DND-41 (cell line): ENCODE data around the gene NKAIN2.

Experiments used
- ATAC-seq: fragments of 200-7000 bp; cut with Tn5 transposase; 3 replicates; pipeline ENCODE4 v1.9.1; 2021; ENCODE audit warnings: low read depth; ENCODE audit not compliant: insufficient read depth
- DNase-seq: peaks from one replicate; pipeline ENCODE4 v3.0.0-alpha.2; 2020
- H2AFZ ChIP-seq: 2 replicates; pipeline ENCODE4 v1.6.0; 2012; ENCODE audit warnings: low read depth, low read length
- H3K27ac ChIP-seq: 2 replicates; pipeline ENCODE4 v1.5.1; 2012; ENCODE audit warnings: low read length, inconsistent platforms
- H3K27me3 ChIP-seq: fragments of 200-600 bp; sonication (generic); 2 replicates; pipeline ENCODE4 v1.6.0; 2012; ENCODE audit warnings: low read length, mild to moderate bottlenecking, inconsistent platforms; ENCODE audit not compliant: insufficient read depth, poor library complexity
- H3K36me3 ChIP-seq: 2 replicates; pipeline ENCODE4 v1.5.1; 2012; ENCODE audit warnings: low read length, inconsistent platforms; ENCODE audit not compliant: insufficient read depth
- H3K4me1 ChIP-seq: 2 replicates; pipeline ENCODE4 v1.5.1; 2012; ENCODE audit warnings: mild to moderate bottlenecking, low read length; ENCODE audit not compliant: insufficient read depth
- H3K4me2 ChIP-seq: 2 replicates; pipeline ENCODE4 v1.6.0; 2012; ENCODE audit warnings: mild to moderate bottlenecking, moderate library complexity, low read length, inconsistent platforms; ENCODE audit not compliant: insufficient read depth
- H3K4me3 ChIP-seq, 2 experiments: fragments of 200-600 bp in 1 of 2; shearing (Covaris generic) in 1 of 2; 2 replicates each; pipeline ENCODE4 v1.5.1; 2012 to 2016; ENCODE audit warnings: inconsistent platforms in 2 of 2, low read length in 2 of 2, mild to moderate bottlenecking in 2 of 2, low read depth in 1 of 2, moderate library complexity in 1 of 2
- H3K79me2 ChIP-seq: 2 replicates; pipeline ENCODE4 v1.6.0; 2012; ENCODE audit warnings: low read length, inconsistent platforms; ENCODE audit not compliant: insufficient read depth
- H3K9ac ChIP-seq: 2 replicates; pipeline ENCODE4 v1.6.0; 2012; ENCODE audit warnings: low read depth, mild to moderate bottlenecking, inconsistent platforms, low read length, moderate library complexity
- H3K9me3 ChIP-seq: 2 replicates; pipeline ENCODE4 v1.5.1; 2012; ENCODE audit warnings: low read length, moderate library complexity, mild to moderate bottlenecking, inconsistent platforms; ENCODE audit not compliant: insufficient read depth, severe bottlenecking
- H4K20me1 ChIP-seq: 2 replicates; pipeline ENCODE4 v1.6.0; 2012; ENCODE audit warnings: low read length; ENCODE audit not compliant: insufficient read depth
- EZH2 ChIP-seq: IDR thresholded peaks from 3 replicates; pipeline ENCODE4 v1.6.1; 2012; ENCODE audit warnings: borderline replicate concordance, low read depth, mild to moderate bottlenecking, moderate library complexity, low read length, inconsistent platforms; ENCODE audit not compliant: severe bottlenecking
- TF ChIP-seq, protein P1 (sequence below): IDR thresholded peaks from 2 replicates; pipeline ENCODE4 v1.5.1; 2012; ENCODE audit warnings: borderline replicate concordance, low read length, moderate library complexity, mild to moderate bottlenecking; ENCODE audit not compliant: poor library complexity, severe bottlenecking; ENCODE audit errors: extremely low read depth

NKAIN2 gene

DNA sequence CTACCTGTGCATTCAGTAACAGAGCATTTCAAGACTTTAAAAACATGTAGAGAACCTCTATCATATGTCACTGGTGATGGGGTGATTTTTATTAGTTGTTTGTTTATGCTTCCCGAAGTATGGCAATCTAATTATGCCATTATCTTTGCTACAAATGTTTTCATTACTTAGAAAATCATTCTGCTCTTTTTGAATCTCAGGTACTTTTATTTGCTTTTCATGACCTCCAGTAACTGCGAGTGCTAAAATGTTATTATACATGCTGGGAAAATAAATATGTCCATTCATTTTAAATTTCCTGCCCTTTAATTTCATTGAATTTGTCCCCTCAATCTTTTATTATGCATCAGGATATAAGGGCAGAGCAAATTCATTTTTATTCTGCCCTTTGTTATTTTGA lies 515.7 kb downstream of the NKAIN2 start:
- Histone ChIP-seq H3K4me3 (no peak overlapping the region), H4K20me1 (no peaks in the 10 kb centered on the region), H3K4me2 (no peak overlapping the region), H3K9me3 (no peaks in the 10 kb centered on the region), H3K4me1 (no peaks in the 10 kb centered on the region), H3K27ac (no peak overlapping the region), H3K36me3 (no peaks in the 10 kb centered on the region), H3K27me3 (no peaks in the 10 kb centered on the region), H2AFZ (no peak overlapping the region), H3K9ac (no peak overlapping the region), H3K79me2 (no peaks in the 10 kb centered on the region)
- no peak for TF ChIP-seq EZH2
- TF ChIP-seq, protein P1, sequence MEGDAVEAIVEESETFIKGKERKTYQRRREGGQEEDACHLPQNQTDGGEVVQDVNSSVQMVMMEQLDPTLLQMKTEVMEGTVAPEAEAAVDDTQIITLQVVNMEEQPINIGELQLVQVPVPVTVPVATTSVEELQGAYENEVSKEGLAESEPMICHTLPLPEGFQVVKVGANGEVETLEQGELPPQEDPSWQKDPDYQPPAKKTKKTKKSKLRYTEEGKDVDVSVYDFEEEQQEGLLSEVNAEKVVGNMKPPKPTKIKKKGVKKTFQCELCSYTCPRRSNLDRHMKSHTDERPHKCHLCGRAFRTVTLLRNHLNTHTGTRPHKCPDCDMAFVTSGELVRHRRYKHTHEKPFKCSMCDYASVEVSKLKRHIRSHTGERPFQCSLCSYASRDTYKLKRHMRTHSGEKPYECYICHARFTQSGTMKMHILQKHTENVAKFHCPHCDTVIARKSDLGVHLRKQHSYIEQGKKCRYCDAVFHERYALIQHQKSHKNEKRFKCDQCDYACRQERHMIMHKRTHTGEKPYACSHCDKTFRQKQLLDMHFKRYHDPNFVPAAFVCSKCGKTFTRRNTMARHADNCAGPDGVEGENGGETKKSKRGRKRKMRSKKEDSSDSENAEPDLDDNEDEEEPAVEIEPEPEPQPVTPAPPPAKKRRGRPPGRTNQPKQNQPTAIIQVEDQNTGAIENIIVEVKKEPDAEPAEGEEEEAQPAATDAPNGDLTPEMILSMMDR, result no peak
- DNase-seq (no peak), ATAC-seq (no peak)

DNA sequence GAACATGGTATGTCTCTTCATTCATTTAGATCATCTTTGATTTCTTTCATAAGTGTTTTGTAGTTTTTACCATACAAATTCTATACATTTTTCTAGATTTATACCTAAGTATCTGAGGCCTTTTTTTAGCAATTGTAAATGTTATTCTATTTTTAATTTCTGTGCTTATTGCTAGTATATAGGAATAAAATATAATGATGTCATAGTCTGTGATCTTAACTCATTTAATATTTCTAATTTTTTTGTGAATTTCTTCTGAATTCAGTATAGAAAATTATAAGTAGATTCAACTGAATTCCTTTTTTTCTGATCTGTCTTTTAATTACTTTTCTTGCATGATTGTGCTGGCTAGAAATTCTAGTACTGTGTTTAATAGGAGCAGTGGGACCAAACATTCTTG lies 520.6 kb downstream of the NKAIN2 start:
- H3K4me3 ChIP-seq, result no peak overlapping the region
- no peaks in the 10 kb centered on the region for H3K9me3 ChIP-seq
- no peak overlapping the region for H3K9ac ChIP-seq
- H3K27ac ChIP-seq, result no peak overlapping the region
- H3K4me1 ChIP-seq, result no peaks in the 10 kb centered on the region
- H3K27me3 ChIP-seq, result no peaks in the 10 kb centered on the region
- DNase-seq, result no peak
- H3K36me3 ChIP-seq, result no peaks in the 10 kb centered on the region
- H3K79me2 ChIP-seq, result no peaks in the 10 kb centered on the region
- no peak overlapping the region for H3K4me2 ChIP-seq
- ATAC-seq, result no peak
- H2AFZ ChIP-seq, result no peak overlapping the region
- TF ChIP-seq, protein P1, result no peak
- H4K20me1 ChIP-seq, result no peaks in the 10 kb centered on the region

DNA sequence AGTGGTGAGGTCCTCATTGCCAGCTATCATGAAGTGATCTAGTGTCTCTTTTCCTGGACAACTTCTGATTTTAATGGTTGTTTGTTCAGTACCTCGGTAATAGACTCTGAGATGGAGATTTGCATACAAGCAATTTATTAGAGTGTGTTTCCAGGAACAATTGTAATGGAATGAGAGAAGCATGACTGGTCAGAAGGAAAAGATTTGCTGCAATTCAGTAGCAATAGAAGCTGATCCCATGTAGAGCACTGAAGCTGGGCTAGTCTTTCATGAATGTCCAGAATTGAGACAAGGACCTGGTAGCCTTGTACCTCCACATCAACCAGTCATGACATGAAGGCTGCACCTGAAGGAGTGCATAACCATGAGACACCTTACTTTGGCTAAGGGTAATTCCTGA lies 526.5 kb downstream of the NKAIN2 start:
- ATAC-seq, result no peak
- no peak for DNase-seq
- H3K36me3 ChIP-seq, result no peaks in the 10 kb centered on the region
- no peaks in the 10 kb centered on the region for H3K9me3 ChIP-seq
- no peak overlapping the region for H3K4me2 ChIP-seq
- TF ChIP-seq EZH2, result no peak
- TF ChIP-seq, protein P1, result no peak
- H3K9ac ChIP-seq, result no peak overlapping the region
- no peak overlapping the region for H2AFZ ChIP-seq
- H4K20me1 ChIP-seq, result no peaks in the 10 kb centered on the region
- no peak overlapping the region for H3K27ac ChIP-seq
- no peaks in the 10 kb centered on the region for H3K4me1 ChIP-seq
- H3K4me3 ChIP-seq, result no peak overlapping the region
- no peaks in the 10 kb centered on the region for H3K79me2 ChIP-seq
- no peaks in the 10 kb centered on the region for H3K27me3 ChIP-seq

DNA sequence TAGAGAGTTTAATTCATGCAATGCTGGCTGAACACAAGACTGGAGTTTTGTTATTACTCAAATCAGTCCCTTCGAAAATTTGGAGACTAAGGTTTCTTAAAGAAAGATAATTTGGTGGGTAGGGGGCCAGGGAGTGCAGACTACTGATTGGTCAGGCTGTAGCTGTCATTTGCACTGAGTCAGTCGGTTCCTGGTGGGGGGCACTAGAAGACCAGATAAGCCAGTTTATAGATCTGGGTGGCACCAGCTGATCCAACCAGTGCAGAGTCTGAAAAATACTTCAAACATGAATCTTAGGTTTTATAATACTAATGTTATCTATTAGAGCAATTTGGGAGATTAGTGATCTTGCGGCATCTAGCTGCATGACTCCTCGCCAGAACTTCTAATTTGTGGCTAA lies 530.7 kb downstream of the NKAIN2 start:
- no peak overlapping the region for H3K4me3 ChIP-seq
- H3K4me1 ChIP-seq, result no peaks in the 10 kb centered on the region
- no peaks in the 10 kb centered on the region for H3K79me2 ChIP-seq
- H2AFZ ChIP-seq, result no peak overlapping the region
- TF ChIP-seq EZH2, result no peak
- TF ChIP-seq, protein P1, result no peak
- DNase-seq, result no peak
- no peaks in the 10 kb centered on the region for H3K9me3 ChIP-seq
- H3K27me3 ChIP-seq, result no peaks in the 10 kb centered on the region
- no peaks in the 10 kb centered on the region for H4K20me1 ChIP-seq
- H3K9ac ChIP-seq, result no peak overlapping the region
- no peak overlapping the region for H3K4me2 ChIP-seq
- no peak overlapping the region for H3K27ac ChIP-seq
- no peak for ATAC-seq
- no peaks in the 10 kb centered on the region for H3K36me3 ChIP-seq
